ENCODE data around the gene ZNF610. TPM values are rescaled to one million over a fixed set of nuclear protein-coding genes. Genes with fewer than 3 reads are reported as not detected.
"Not testable (repeated sequence)": the region's sequence is repeated elsewhere in the genome, so short reads cannot be mapped to it uniquely, and the experiment has no call there.

Gene ZNF610
- under 1 TPM in 2 of 3 donors, not detected in 1; 0.18 to 0.27 TPM for total RNA-seq

DNA sequence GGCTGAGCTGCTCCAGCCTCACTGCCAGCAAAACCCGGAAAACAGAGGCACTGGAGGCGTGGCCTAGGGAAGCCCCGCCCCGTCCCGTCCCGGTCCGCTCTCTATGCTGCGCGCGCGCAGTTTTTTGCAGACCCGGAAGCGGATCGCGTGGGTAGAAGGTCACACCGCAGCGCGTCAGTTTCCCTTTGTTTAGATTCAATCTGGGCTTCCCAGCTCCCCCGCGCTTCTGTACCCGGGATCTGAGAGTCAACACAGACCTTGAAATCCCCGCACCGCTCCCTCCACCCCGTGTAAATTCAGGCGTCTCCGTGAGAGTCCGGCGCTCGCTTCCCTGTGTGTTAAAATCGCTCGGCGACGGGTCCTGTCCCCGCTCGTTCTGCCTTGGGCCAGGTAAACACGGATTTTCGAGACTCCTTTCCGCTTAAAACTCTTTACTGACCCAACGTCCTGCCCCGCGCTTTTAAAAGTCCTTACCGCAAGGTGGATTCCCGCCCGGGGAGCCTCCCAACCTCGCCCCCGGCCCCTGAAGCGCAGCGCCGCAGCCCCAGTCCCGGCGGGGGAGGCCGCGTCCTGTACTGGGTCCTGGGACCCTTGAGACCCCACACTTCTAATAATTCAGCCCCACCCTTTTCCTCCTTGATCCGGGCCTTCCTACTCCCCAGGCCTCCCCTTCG, at the start of gene ZNF610:
TSS of gene ZNF610 (plus strand) at position 127 of the 674 bp plus-strand sequence. CDS start 12,930 bp downstream, outside the sequence.
- peak within 1 kb of the TSS; percentile 93 for H3K4me3 Mint-ChIP-seq
- no peaks in the 10 kb centered on the region for H3K27me3 Mint-ChIP-seq (ENCODE audit: low read depth)
- H3K4me1 Mint-ChIP-seq (ENCODE audit: low read depth) = peaks cover 14% of the 10 kb centered on the region
- ATAC-seq (peak; percentile 91 to 94), DNase-seq (peak; percentile 85)
- H3K36me3 Mint-ChIP-seq (ENCODE audit: insufficient read depth) = peaks cover 14% of the 10 kb centered on the region
- H3K9me3 Mint-ChIP-seq = peaks cover 30% of the 10 kb centered on the region

DNA sequence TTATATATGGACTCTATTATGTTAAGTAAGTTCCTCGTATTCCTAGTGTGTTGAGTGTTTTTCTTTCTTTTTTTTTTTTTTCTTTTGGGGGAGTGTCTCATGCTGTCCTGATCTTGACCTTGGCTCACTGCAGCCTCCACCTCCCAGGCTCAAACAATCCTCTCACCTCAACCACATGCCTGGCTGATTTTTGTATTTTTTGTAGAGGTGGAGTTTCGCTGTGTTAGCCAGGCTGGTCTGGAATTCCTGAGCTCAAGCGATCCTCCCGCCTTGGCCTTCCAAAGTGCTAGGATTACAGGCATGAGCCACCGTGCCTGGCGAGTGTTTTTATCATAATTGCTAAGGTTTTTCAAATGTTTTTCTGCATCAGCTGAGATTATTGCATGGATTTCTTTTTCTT, 49.8 kb upstream of the ZNF610 start:
- peaks cover 45% of the 10 kb centered on the region for H3K9me3 Mint-ChIP-seq
- no peaks in the 10 kb centered on the region for H3K4me1 Mint-ChIP-seq (ENCODE audit: low read depth)
- H3K27me3 Mint-ChIP-seq (ENCODE audit: low read depth) = no peaks in the 10 kb centered on the region
- DNase-seq = no peak
- no peak overlapping the region for H3K4me3 Mint-ChIP-seq
- H3K36me3 Mint-ChIP-seq (ENCODE audit: insufficient read depth) = peaks cover 82% of the 10 kb centered on the region
- no peak for ATAC-seq

DNA sequence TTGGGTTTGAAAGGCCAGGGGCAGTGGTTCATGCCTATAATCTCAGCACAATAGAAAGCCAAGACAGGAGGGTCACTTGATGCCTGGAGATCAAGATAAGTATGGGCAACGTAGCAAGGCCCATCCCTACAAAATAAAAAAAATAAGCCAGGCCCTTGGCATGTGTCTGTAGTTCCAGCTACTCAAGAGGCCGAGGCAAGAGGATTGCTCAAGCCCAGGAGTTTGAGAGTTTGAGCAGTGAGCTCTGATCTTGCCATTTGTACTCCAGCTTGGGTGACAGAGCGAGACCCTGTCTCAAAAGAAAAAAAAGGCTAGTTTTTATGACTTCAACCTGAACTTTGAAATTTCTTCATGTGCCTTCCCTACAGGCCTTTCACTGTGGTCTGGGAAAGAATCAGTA, 44.3 kb upstream of the ZNF610 start:
- DNase-seq = no peak
- Mint-ChIP-seq H3K9me3 (peaks cover 36% of the 10 kb centered on the region), H3K36me3 (ENCODE audit: insufficient read depth) (peaks cover 38% of the 10 kb centered on the region), H3K27me3 (ENCODE audit: low read depth) (no peaks in the 10 kb centered on the region), H3K4me1 (ENCODE audit: low read depth) (peaks cover 2% of the 10 kb centered on the region), H3K4me3 (no peak overlapping the region)
- ATAC-seq = no peak

DNA sequence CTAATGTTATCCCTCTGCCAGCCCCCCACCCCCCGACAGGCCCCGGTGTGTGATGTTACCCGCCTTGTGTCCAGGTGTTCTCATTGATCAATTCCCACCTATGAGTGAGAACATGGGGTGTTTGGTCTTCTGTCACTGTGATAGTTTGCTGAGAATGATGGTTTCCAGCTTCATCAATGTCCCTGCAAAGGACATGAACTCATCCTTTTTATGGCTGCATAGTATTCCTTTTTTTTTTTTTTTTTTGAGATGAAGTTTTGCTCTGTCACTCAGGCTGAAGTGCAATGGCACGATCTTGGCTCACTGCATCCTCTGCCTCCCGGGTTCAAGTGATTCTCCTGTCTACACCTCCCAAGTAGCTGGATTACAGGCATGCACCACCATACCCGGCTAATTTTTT, 43.1 kb upstream of the ZNF610 start:
- DNase-seq; H3K27me3 Mint-ChIP-seq (ENCODE audit: low read depth); H3K4me3 Mint-ChIP-seq; ATAC-seq: not testable (repeated sequence)
- peaks cover 33% of the 10 kb centered on the region for H3K9me3 Mint-ChIP-seq
- peaks cover 11% of the 10 kb centered on the region for H3K4me1 Mint-ChIP-seq (ENCODE audit: low read depth)
- peaks cover 30% of the 10 kb centered on the region for H3K36me3 Mint-ChIP-seq (ENCODE audit: insufficient read depth)

DNA sequence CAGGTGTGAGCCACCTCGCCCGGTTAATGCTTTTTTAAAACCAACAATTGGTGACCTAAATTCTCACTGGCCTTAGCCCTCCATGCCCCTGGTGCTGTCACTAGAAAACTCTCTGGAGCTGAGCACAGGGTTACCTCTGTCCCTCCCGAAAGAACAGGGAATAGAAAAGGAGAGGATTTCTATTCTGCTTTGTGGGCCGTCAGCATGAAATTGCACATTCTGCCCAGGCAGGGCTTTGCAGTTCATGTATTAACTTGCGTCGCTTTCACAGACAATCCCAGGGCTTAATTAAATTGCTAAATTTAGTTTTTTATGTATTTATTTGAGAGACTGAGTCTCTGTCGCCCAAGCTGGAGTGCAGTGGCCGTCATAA, 39.7 kb upstream of the ZNF610 start:
- peaks cover 16% of the 10 kb centered on the region for H3K4me1 Mint-ChIP-seq (ENCODE audit: low read depth)
- peaks cover 34% of the 10 kb centered on the region for H3K9me3 Mint-ChIP-seq
- DNase-seq (no peak), ATAC-seq (no peak)
- peak overlapping the region; percentile 79 for H3K4me3 Mint-ChIP-seq
- H3K27me3 Mint-ChIP-seq (ENCODE audit: low read depth) = no peaks in the 10 kb centered on the region
- peaks cover 36% of the 10 kb centered on the region for H3K36me3 Mint-ChIP-seq (ENCODE audit: insufficient read depth)

DNA sequence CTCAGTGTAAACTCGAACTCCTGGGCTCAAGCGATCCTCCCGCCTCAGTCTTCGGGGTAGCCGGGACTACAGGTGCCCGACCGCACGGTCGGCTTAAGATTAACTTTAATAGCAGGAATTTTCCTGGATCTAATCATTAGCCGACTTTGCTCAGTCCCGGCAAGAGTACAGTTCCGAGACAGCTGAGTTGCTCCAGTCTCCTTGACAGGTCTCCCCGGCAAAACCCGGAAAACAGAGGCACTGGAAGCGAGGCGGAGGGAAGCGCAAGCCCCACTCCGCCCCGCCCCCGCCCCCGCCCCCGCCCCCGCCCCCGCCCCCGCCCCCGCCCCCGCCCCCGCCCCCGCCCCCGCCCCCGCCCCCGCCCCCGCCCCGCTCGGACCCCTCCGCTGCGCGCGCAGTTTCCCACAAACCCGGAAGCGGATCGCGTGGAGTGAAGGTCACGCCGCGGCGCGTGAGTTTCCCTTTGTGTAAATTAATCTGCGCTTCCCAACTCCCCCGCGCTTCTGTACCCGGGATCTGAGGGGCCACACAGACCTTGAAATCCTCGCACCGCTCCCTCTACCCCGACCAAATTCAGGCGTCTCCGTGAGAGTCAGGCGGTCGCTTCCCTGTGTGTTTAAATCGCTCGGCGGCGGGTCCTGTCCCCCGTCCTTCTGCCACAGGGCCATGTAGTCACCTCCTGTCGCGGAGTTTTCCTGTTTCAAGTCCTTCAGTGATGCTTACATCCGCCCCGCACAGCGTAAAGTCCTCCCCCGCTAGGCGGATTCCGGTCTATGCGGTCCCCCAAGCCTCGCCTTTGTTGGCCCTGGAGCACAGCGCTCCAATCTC, 39.1 kb upstream of the ZNF610 start, which contains the start of gene ZNF480:
TSS of gene ZNF480 (plus strand) at position 397 of the 828 bp plus-strand sequence. CDS start 3,244 bp downstream, outside the sequence.
- Mint-ChIP-seq H3K27me3 (ENCODE audit: low read depth) (no peaks in the 10 kb centered on the region), H3K9me3 (peaks cover 37% of the 10 kb centered on the region), H3K4me3 (peak within 1 kb of the TSS; percentile 94), H3K4me1 (ENCODE audit: low read depth) (peaks cover 16% of the 10 kb centered on the region), H3K36me3 (ENCODE audit: insufficient read depth) (peaks cover 40% of the 10 kb centered on the region)
- DNase-seq (peak; percentile 82), ATAC-seq (peak; percentile 90 to 92)

DNA sequence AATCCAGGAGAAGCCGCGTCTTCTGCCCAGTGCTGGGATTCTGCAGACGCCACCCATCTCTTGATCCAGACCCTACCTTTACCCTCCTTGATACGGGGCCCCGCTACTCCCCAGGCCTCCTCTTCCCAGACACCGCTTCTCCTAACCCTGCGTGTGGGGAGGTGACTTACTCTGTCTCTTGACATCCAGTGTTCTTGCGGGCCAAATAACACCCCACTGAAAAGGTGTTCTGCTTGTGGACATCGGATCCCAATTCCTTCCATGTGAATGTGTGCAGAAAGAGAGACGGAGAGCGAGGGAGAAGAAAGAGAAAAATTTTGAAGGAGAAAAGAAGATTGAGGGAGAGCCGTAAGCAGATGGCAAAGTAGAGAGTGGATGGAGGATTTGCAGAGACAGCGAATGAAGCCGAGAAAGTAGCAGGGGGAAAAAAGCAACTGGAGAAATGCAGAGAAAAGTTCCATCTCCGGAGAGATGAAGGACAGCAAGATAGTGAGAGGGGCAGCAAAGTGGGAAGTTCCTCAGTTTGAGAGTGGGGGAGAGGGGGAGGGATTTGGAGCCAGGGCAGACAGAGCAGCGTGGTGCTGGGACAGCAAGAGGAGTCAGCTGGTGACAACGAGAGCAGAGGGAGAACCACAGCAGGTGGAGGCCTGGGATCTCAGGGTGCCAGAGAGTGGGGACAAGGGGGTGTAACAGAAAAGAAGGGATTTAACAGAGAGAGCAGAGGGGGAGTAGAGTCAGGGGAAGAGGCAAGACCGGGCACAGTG, 38.3 kb upstream of the ZNF610 start:
- H3K4me1 Mint-ChIP-seq (ENCODE audit: low read depth) = peaks cover 16% of the 10 kb centered on the region
- peaks cover 46% of the 10 kb centered on the region for H3K36me3 Mint-ChIP-seq (ENCODE audit: insufficient read depth)
- ATAC-seq (peak in 1 of 2 donors; percentile 41), DNase-seq (no peak)
- peaks cover 39% of the 10 kb centered on the region for H3K9me3 Mint-ChIP-seq
- no peaks in the 10 kb centered on the region for H3K27me3 Mint-ChIP-seq (ENCODE audit: low read depth)
- peak overlapping the region; percentile 94 for H3K4me3 Mint-ChIP-seq

DNA sequence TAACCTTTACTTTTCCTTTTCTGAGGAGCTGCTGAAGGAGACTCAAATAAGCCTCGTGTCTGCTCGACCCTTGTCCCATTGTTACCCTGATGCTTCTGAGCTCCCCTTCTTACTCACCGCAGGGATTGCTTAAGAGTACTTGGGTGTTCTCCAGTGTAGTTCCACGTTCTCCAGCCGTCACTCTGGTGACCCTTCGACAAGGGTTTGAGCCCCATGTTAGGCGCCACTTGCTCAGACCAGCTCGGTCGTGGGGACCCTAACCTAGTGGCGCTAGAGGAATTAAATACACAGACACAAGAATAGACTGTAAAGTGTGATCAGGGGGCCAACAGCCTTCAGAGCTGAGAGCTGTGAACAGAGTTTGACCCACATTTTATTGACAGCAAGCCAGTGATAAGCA, 28.8 kb upstream of the ZNF610 start:
- no peak overlapping the region for H3K4me3 Mint-ChIP-seq
- no peak for DNase-seq
- H3K36me3 Mint-ChIP-seq (ENCODE audit: insufficient read depth) = peaks cover 75% of the 10 kb centered on the region
- H3K27me3 Mint-ChIP-seq (ENCODE audit: low read depth) = no peaks in the 10 kb centered on the region
- no peaks in the 10 kb centered on the region for H3K4me1 Mint-ChIP-seq (ENCODE audit: low read depth)
- no peak for ATAC-seq
- peaks cover 51% of the 10 kb centered on the region for H3K9me3 Mint-ChIP-seq

DNA sequence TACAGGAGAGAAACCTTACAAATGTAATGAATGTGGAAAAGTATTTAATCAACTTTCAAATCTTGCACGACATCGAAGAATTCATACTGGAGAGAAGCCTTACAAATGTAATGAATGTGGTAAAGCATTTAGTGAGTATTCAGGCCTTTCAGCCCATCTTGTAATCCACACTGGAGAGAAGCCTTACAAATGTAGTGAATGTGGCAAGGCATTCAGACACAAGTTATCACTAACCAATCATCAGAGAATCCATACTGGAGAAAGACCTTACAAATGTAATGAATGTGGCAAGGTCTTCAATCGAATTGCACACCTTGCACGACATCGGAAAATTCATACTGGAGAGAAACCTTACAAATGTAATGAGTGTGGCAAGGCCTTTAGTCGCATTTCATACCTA, 13.6 kb upstream of the ZNF610 start:
- Mint-ChIP-seq H3K4me3 (no peak overlapping the region), H3K36me3 (ENCODE audit: insufficient read depth) (peaks cover 59% of the 10 kb centered on the region), H3K27me3 (ENCODE audit: low read depth) (no peaks in the 10 kb centered on the region), H3K9me3 (peaks cover 63% of the 10 kb centered on the region), H3K4me1 (ENCODE audit: low read depth) (no peaks in the 10 kb centered on the region)
- ATAC-seq (no peak), DNase-seq (no peak)

DNA sequence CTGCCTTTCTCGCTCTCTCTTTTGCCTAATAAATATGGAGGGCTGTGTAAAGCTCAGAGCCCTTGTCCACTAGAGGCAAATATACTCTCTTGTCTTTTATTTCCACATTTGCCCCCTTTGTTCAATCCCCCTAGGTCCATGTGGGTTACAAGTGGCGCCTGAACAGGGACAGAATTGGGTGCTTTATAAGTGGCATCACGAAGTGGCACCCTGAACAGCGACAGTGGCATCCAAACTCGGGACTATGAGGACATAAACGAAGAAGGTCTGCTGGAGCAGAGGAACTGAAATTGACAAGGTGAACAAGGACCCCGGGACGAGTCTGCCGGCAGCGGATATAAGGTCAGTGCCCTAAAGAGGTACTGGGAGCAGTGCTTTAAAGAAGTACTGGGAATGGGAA, 4.3 kb upstream of the ZNF610 start:
- peaks cover 14% of the 10 kb centered on the region for H3K36me3 Mint-ChIP-seq (ENCODE audit: insufficient read depth)
- ATAC-seq = no peak
- no peaks in the 10 kb centered on the region for H3K27me3 Mint-ChIP-seq (ENCODE audit: low read depth)

DNA sequence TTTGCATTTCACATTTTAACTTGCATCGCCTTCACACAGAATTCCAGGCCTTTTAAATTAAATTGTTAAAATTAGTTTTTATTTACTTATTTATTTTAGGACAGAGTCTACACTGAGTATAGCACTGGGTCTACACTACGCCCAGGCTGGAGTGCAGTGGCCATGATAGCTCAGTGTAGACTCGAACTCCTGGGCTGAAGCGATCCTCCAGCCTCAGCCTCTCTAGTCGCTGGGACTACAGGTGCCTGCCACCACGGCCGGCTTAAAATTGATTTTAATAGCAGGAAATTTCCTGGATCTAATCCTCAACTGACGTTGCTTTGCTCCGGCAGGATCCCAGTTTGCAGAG, 301 bp upstream of the ZNF610 start:
- peak overlapping the region; percentile 93 for H3K4me3 Mint-ChIP-seq
- H3K9me3 Mint-ChIP-seq = peaks cover 35% of the 10 kb centered on the region
- H3K27me3 Mint-ChIP-seq (ENCODE audit: low read depth) = no peaks in the 10 kb centered on the region
- peaks cover 14% of the 10 kb centered on the region for H3K4me1 Mint-ChIP-seq (ENCODE audit: low read depth)
- no peak for DNase-seq
- peaks cover 14% of the 10 kb centered on the region for H3K36me3 Mint-ChIP-seq (ENCODE audit: insufficient read depth)
- ATAC-seq = no peak

More for the DNA sequence above, 4.3 kb upstream of the ZNF610 start:
- no peak overlapping the region for H3K4me3 Mint-ChIP-seq
- no peak for DNase-seq
- peaks cover 39% of the 10 kb centered on the region for H3K9me3 Mint-ChIP-seq
- peaks cover 7% of the 10 kb centered on the region for H3K4me1 Mint-ChIP-seq (ENCODE audit: low read depth)

DNA sequence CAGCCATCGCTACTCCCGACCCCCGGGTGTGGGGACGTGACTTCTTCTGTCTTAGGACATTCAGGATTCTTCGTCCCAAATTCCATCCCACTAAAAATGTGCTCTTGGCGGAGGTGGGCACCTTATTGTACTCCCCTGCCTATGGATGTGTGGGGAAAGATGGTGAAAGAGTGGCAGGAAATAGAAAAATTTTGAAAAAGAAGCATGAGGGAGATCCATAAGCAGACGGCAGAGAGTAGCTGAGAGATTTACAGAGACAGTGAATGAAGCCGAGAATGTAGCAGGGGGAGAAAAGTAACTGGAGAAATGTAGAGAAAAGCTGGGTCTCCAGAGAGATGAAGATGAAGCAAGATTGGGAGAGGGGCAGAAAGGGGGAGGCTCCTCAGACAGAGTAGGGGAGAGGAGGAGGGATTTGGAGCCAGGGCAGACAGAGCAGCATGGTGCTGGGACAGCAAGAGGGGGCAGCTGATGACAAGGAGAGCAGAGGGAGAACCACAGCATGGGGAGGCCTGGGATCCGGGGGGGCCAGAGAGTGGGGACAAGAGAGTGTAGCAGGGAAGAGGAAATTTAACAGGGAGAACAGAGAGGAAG, 843 bp downstream of the ZNF610 start:
- DNase-seq = no peak
- peaks cover 14% of the 10 kb centered on the region for H3K36me3 Mint-ChIP-seq (ENCODE audit: insufficient read depth)

DNA sequence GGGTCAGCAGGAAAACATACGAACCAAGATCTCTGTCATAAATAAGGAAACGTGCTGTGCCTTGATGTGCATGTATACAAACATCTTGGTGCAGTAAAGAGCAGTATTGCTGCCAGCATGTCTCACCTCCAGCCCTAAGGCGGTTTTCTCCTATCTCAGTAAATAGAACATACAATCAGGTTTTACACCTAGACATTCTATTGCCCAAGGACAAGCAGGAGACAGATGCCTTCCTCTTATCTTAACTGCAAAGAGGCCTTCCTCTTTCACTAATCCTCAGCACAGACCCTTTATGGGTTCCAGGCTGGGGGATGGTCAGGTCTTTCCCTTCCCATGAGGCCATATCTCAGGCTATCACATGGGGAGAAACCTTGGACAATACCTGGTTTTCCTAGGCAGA, 3.0 kb downstream of the ZNF610 start:
- H3K9me3 Mint-ChIP-seq; H3K4me3 Mint-ChIP-seq; ATAC-seq; H3K27me3 Mint-ChIP-seq (ENCODE audit: low read depth); H3K36me3 Mint-ChIP-seq (ENCODE audit: insufficient read depth); DNase-seq: not testable (repeated sequence)
- H3K4me1 Mint-ChIP-seq (ENCODE audit: low read depth) = peaks cover 14% of the 10 kb centered on the region

More for the DNA sequence above, 843 bp downstream of the ZNF610 start:
- H3K4me1 Mint-ChIP-seq (ENCODE audit: low read depth) = peaks cover 14% of the 10 kb centered on the region
- peak overlapping the region; percentile 93 for H3K4me3 Mint-ChIP-seq
- peaks cover 26% of the 10 kb centered on the region for H3K9me3 Mint-ChIP-seq
- H3K27me3 Mint-ChIP-seq (ENCODE audit: low read depth) = no peaks in the 10 kb centered on the region
- no peak for ATAC-seq

DNA sequence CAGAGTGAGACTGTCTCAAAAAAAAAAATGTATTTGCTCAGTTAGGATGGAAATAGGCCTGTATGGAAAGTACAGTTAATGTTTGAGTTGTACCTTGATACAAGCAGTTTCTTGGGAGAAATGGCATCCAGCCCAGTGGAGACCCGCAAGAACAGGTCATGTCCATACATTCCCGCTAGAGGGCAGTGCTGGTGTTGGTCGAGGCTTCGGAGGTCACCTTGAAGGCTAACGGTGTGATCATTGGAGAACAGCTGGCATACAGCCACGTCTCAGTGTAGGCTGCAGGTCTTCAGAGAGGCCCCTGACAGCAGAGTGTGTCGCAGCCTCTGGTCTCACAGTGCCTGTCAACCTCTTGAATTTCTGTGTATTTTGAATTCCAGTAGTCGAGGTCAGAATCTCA, 7.5 kb downstream of the ZNF610 start:
- no peaks in the 10 kb centered on the region for H3K27me3 Mint-ChIP-seq (ENCODE audit: low read depth)
- H3K4me3 Mint-ChIP-seq = no peak overlapping the region
- ATAC-seq (peak in 1 of 2 donors; percentile 54), DNase-seq (peak; percentile 34)
- H3K36me3 Mint-ChIP-seq (ENCODE audit: insufficient read depth) = peaks cover 8% of the 10 kb centered on the region
- H3K9me3 Mint-ChIP-seq = peaks cover 10% of the 10 kb centered on the region
- no peaks in the 10 kb centered on the region for H3K4me1 Mint-ChIP-seq (ENCODE audit: low read depth)
